ENCODE results near the gene TMEM26.

- TF ChIP-seq CTCF (IDR thresholded peaks at IDR 0.05) (no peak), ZFX (IDR thresholded peaks at IDR 0.05; ENCODE audit: borderline replicate concordance) (no peak)
These were observed 86.8 kb downstream of the TMEM26 start for GRCh38 chr10:61366365-61366764.
